Measurements from ENCODE around the gene ST7. TPM values are rescaled to one million over a fixed set of nuclear protein-coding genes. Genes with fewer than 3 reads are reported as not detected.

Gene ST7
- total and polyA plus RNA-seq, 2 of the 13 experiments (the other 11 are each of a cell fraction or from before 2014, with no cell fraction given), result 17.3 to 23.5 TPM

DNA sequence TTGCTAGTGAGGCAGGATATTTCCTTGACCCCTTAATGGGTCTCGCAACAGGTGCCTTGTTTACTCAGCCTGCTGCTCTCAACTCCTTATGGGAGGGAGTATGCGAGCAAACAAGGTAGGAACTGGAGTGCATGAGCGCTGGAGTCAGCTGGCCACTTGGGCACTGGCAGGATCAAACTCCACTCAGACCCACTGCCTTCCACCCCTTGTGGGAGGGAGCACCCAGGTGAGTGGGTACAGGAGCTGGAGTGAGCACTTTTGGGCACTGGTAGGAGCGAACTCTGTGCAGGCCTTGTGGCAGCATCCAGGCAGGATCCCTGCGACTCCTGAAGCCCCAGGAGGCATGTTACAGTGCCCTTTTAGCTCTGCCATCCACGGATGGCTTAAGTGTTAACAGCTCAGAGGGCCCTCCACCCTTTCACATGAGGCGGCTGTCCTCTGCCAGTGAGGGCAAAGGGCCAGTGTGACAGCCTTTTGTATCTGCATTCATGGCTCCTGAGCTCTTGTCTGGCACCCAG, 123.2 kb downstream of the ST7 start:
- Histone ChIP-seq H3K79me2 (ENCODE audit: insufficient read depth, low read length) (peaks cover 3% of the 10 kb centered on the region), H3K27me3 (ENCODE audit: control insufficient read depth in 1 of 2, insufficient read depth in 2 of 2, low read length in 2 of 2) (no peaks in the 10 kb centered on the region), H3K27ac (ENCODE audit: extremely low read length, insufficient read depth, low read length) (no peak overlapping the region), H3K9ac (ENCODE audit: insufficient read depth, low read depth, low read length) (peak overlapping the region; percentile 23; the same call in 1 of the 2 replicates), H3K4me1 (ENCODE audit: insufficient read depth, low read length) (peaks cover 24% of the 10 kb centered on the region), H3K36me3 (replicated peaks in 1 of 2; ENCODE audit: control insufficient read depth in 1 of 2, insufficient read depth in 2 of 2, low read length in 2 of 2) (no peaks in the 10 kb centered on the region), H3K4me2 (ENCODE audit: low read depth, low read length) (peak overlapping the region; percentile 84), H3K9me3 (ENCODE audit: low read length) (peaks cover 8% of the 10 kb centered on the region), H3K4me3 (replicated peaks in 1 of 3; ENCODE audit: insufficient read depth in 1 of 3, low read depth in 2 of 3, low read length in 3 of 3) (peak overlapping the region; percentile 7 to 54 (median 31); a peak in 2 of 6 replicates), H2AFZ (ENCODE audit: low read length) (no peak overlapping the region), H4K20me1 (ENCODE audit: insufficient read depth, low read length) (no peaks in the 10 kb centered on the region; the same call in 1 of the 2 replicates)
- CTCF ChIA-PET (ENCODE audit: low intra/inter-chr PET ratio, low total read pairs), result no interaction called here
- in situ Hi-C loops (cut with HindIII; ENCODE audit: extremely low pct_ligation_motif_present, low pct_unique_long_range_greater_than_20kb), result no loop called here
- no TSS peak for BruUV-seq (replicated peaks)
- WGBS (ENCODE audit: low lambda C conversion rate), result 13% methylated on average over 4 of the region's 7 CpGs
- POLR2A ChIA-PET, result no interaction called here
- peak; percentile 3 for DNase-seq (ENCODE audit: low spot score)
- intact Hi-C loops (cut with micrococcal nuclease; ENCODE audit: unreplicated experiment), result no loop called here
- peak; percentile 8 for FAIRE-seq
- ATAC-seq, result peak; percentile 84
- TF ChIP-seq, protein P1, sequence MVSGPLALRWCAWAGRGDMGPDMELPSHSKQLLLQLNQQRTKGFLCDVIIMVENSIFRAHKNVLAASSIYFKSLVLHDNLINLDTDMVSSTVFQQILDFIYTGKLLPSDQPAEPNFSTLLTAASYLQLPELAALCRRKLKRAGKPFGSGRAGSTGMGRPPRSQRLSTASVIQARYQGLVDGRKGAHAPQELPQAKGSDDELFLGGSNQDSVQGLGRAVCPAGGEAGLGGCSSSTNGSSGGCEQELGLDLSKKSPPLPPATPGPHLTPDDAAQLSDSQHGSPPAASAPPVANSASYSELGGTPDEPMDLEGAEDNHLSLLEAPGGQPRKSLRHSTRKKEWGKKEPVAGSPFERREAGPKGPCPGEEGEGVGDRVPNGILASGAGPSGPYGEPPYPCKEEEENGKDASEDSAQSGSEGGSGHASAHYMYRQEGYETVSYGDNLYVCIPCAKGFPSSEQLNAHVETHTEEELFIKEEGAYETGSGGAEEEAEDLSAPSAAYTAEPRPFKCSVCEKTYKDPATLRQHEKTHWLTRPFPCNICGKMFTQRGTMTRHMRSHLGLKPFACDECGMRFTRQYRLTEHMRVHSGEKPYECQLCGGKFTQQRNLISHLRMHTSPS (CRISPR knock-in tag; IDR thresholded peaks at IDR 0.05; ENCODE audit: low read depth), result 0 out of 2 replicates have a peak, but pooled peaks have one; percentile 70
- TF ChIP-seq, protein P2, sequence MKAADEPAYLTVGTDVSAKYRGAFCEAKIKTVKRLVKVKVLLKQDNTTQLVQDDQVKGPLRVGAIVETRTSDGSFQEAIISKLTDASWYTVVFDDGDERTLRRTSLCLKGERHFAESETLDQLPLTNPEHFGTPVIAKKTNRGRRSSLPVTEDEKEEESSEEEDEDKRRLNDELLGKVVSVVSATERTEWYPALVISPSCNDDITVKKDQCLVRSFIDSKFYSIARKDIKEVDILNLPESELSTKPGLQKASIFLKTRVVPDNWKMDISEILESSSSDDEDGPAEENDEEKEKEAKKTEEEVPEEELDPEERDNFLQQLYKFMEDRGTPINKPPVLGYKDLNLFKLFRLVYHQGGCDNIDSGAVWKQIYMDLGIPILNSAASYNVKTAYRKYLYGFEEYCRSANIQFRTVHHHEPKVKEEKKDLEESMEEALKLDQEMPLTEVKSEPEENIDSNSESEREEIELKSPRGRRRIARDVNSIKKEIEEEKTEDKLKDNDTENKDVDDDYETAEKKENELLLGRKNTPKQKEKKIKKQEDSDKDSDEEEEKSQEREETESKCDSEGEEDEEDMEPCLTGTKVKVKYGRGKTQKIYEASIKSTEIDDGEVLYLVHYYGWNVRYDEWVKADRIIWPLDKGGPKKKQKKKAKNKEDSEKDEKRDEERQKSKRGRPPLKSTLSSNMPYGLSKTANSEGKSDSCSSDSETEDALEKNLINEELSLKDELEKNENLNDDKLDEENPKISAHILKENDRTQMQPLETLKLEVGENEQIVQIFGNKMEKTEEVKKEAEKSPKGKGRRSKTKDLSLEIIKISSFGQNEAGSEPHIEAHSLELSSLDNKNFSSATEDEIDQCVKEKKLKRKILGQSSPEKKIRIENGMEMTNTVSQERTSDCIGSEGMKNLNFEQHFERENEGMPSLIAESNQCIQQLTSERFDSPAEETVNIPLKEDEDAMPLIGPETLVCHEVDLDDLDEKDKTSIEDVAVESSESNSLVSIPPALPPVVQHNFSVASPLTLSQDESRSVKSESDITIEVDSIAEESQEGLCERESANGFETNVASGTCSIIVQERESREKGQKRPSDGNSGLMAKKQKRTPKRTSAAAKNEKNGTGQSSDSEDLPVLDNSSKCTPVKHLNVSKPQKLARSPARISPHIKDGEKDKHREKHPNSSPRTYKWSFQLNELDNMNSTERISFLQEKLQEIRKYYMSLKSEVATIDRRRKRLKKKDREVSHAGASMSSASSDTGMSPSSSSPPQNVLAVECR (CRISPR knock-in tag; IDR thresholded peaks at IDR 0.05; ENCODE audit: borderline replicate concordance), result 0 out of 2 replicates have a peak, but pooled peaks have one; percentile 16
- TF ChIP-seq, protein P3, sequence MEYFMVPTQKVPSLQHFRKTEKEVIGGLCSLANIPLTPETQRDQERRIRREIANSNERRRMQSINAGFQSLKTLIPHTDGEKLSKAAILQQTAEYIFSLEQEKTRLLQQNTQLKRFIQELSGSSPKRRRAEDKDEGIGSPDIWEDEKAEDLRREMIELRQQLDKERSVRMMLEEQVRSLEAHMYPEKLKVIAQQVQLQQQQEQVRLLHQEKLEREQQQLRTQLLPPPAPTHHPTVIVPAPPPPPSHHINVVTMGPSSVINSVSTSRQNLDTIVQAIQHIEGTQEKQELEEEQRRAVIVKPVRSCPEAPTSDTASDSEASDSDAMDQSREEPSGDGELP (IDR thresholded peaks at IDR 0.05; ENCODE audit: borderline replicate concordance, low read depth), result peak; percentile 55; the same call in 1 of the 2 replicates
- TF ChIP-seq ZNF687 (CRISPR knock-in tag; IDR thresholded peaks at IDR 0.05), result peak; percentile 41; the same call in 1 of the 2 replicates
- peak; percentile 82 for TF ChIP-seq ZKSCAN5 (CRISPR knock-in tag; IDR thresholded peaks at IDR 0.05)
- TF ChIP-seq, protein P4, sequence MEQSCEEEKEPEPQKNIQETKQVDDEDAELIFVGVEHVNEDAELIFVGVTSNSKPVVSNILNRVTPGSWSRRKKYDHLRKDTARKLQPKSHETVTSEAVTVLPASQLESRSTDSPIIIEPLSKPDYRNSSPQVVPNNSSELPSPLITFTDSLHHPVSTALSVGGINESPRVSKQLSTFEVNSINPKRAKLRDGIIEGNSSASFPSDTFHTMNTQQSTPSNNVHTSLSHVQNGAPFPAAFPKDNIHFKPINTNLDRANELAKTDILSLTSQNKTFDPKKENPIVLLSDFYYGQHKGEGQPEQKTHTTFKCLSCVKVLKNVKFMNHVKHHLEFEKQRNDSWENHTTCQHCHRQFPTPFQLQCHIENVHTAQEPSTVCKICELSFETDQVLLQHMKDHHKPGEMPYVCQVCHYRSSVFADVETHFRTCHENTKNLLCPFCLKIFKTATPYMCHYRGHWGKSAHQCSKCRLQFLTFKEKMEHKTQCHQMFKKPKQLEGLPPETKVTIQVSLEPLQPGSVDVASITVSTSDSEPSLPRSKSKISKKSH (CRISPR knock-in tag; IDR thresholded peaks at IDR 0.05; ENCODE audit: borderline replicate concordance), result 0 out of 2 replicates have a peak, but pooled peaks have one; percentile 16
- 0 out of 2 replicates have a peak, but pooled peaks have one; percentile 30 for TF ChIP-seq ZNF598 (CRISPR knock-in tag; IDR thresholded peaks at IDR 0.05; ENCODE audit: borderline replicate concordance)
- TF ChIP-seq FOXA3 (CRISPR knock-in tag; IDR thresholded peaks at IDR 0.05), result peak; percentile 87
- no peak for TF ChIP-seq FOXA1 (IDR thresholded peaks at IDR 0.05)
- TF ChIP-seq FOXA1 (CRISPR knock-in tag; IDR thresholded peaks at IDR 0.05), result peak; percentile 80
